ENCODE measurements around the gene PDE4D. TPM values are rescaled to one million over a fixed set of nuclear protein-coding genes. Genes with fewer than 3 reads are reported as not detected.
"Not testable (repeated sequence)": the region's sequence is repeated elsewhere in the genome, so short reads cannot be mapped to it uniquely, and the experiment has no call there.

PDE4D gene
- total RNA-seq, 1 donor from 2014 or later, result 14.2 TPM

GRCh38 chr5:58958701-58959100 lies 934.8 kb downstream of the PDE4D start:
- FAIRE-seq (no peak), DNase-seq (ENCODE audit: low read depth) (no peak)
- Mint-ChIP-seq H3K27ac (ENCODE audit: unreplicated experiment) (no peak overlapping the region), H3K4me3 (ENCODE audit: unreplicated experiment) (no peak overlapping the region), H3K27me3 (ENCODE audit: low read depth, unreplicated experiment) (peaks cover 12% of the 10 kb centered on the region), H3K9me3 (ENCODE audit: unreplicated experiment) (no peaks in the 10 kb centered on the region), H3K4me1 (ENCODE audit: low read depth, unreplicated experiment) (peaks cover 6% of the 10 kb centered on the region), H3K36me3 (ENCODE audit: low read depth, unreplicated experiment) (no peaks in the 10 kb centered on the region)
- Histone ChIP-seq H3K27ac (ENCODE audit: low read depth, low read length) (no peak overlapping the region), H3K4me2 (ENCODE audit: low read length) (no peak overlapping the region), H3K9me3 (ENCODE audit: insufficient read depth, low read depth, low read length) (no peaks in the 10 kb centered on the region), H2AFZ (ENCODE audit: low read depth, low read length) (no peak overlapping the region), H3K27me3 (ENCODE audit: insufficient read depth, low read length) (no peaks in the 10 kb centered on the region), H3K4me3 (ENCODE audit: insufficient read depth, low read depth, low read length) (no peak overlapping the region), H3K4me1 (ENCODE audit: insufficient read depth, low read length) (no peaks in the 10 kb centered on the region), H3K9ac (ENCODE audit: low read length) (no peak overlapping the region), H3K79me2 (ENCODE audit: insufficient read depth, low read length) (no peaks in the 10 kb centered on the region), H3K36me3 (ENCODE audit: insufficient read depth, low read length) (no peaks in the 10 kb centered on the region), H4K20me1 (ENCODE audit: insufficient read depth, low read length) (no peaks in the 10 kb centered on the region)
- no peak for TF ChIP-seq EZH2 (IDR thresholded peaks at IDR 0.05; ENCODE audit: insufficient read depth, low read length)
- no peak for TF ChIP-seq CTCF (IDR thresholded peaks at IDR 0.05; ENCODE audit: insufficient read depth, low read depth, low read length)

GRCh38 chr5:58953218-58953617 lies 940.3 kb downstream of the PDE4D start:
- not testable (repeated sequence) for H3K27me3 ChIP-seq (ENCODE audit: insufficient read depth, low read length); H3K27ac ChIP-seq (ENCODE audit: low read depth, low read length); FAIRE-seq; H3K79me2 ChIP-seq (ENCODE audit: insufficient read depth, low read length); DNase-seq (ENCODE audit: low read depth); H3K9me3 Mint-ChIP-seq (ENCODE audit: unreplicated experiment); H3K4me3 ChIP-seq (ENCODE audit: insufficient read depth, low read depth, low read length); H3K4me2 ChIP-seq (ENCODE audit: low read length); H3K9ac ChIP-seq (ENCODE audit: low read length); H4K20me1 ChIP-seq (ENCODE audit: insufficient read depth, low read length); H3K4me1 ChIP-seq (ENCODE audit: insufficient read depth, low read length); H2AFZ ChIP-seq (ENCODE audit: low read depth, low read length); H3K36me3 ChIP-seq (ENCODE audit: insufficient read depth, low read length); H3K36me3 Mint-ChIP-seq (ENCODE audit: low read depth, unreplicated experiment); H3K9me3 ChIP-seq (ENCODE audit: insufficient read depth, low read depth, low read length); H3K4me1 Mint-ChIP-seq (ENCODE audit: low read depth, unreplicated experiment); H3K4me3 Mint-ChIP-seq (ENCODE audit: unreplicated experiment); H3K27ac Mint-ChIP-seq (ENCODE audit: unreplicated experiment)
- peaks cover 12% of the 10 kb centered on the region for H3K27me3 Mint-ChIP-seq (ENCODE audit: low read depth, unreplicated experiment)

GRCh38 chr5:58950224-58950623 lies 943.3 kb downstream of the PDE4D start:
- H3K9me3 Mint-ChIP-seq (ENCODE audit: unreplicated experiment), result peaks cover 1% of the 10 kb centered on the region
- no peak overlapping the region for H2AFZ ChIP-seq (ENCODE audit: low read depth, low read length)
- no peaks in the 10 kb centered on the region for H3K36me3 ChIP-seq (ENCODE audit: insufficient read depth, low read length)
- no peaks in the 10 kb centered on the region for H3K27me3 ChIP-seq (ENCODE audit: insufficient read depth, low read length)
- no peak overlapping the region for H3K4me3 ChIP-seq (ENCODE audit: insufficient read depth, low read depth, low read length)
- H3K9ac ChIP-seq (ENCODE audit: low read length), result no peak overlapping the region
- H3K4me1 ChIP-seq (ENCODE audit: insufficient read depth, low read length), result no peaks in the 10 kb centered on the region
- H3K27ac ChIP-seq (ENCODE audit: low read depth, low read length), result no peak overlapping the region
- H3K27ac Mint-ChIP-seq (ENCODE audit: unreplicated experiment), result no peak overlapping the region
- H3K4me1 Mint-ChIP-seq (ENCODE audit: low read depth, unreplicated experiment), result peaks cover 3% of the 10 kb centered on the region
- peaks cover 7% of the 10 kb centered on the region for H3K27me3 Mint-ChIP-seq (ENCODE audit: low read depth, unreplicated experiment)
- no peak overlapping the region for H3K4me2 ChIP-seq (ENCODE audit: low read length)
- FAIRE-seq, result no peak
- no peak overlapping the region for H3K4me3 Mint-ChIP-seq (ENCODE audit: unreplicated experiment)
- no peaks in the 10 kb centered on the region for H3K36me3 Mint-ChIP-seq (ENCODE audit: low read depth, unreplicated experiment)
- no peaks in the 10 kb centered on the region for H3K9me3 ChIP-seq (ENCODE audit: insufficient read depth, low read depth, low read length)
- no peak for TF ChIP-seq EZH2 (IDR thresholded peaks at IDR 0.05; ENCODE audit: insufficient read depth, low read length)
- no peak for TF ChIP-seq CTCF (IDR thresholded peaks at IDR 0.05; ENCODE audit: insufficient read depth, low read depth, low read length)
- no peak for DNase-seq (ENCODE audit: low read depth)
- no peaks in the 10 kb centered on the region for H3K79me2 ChIP-seq (ENCODE audit: insufficient read depth, low read length)
- no peaks in the 10 kb centered on the region for H4K20me1 ChIP-seq (ENCODE audit: insufficient read depth, low read length)

Measured in astrocyte (in vitro differentiated cells and primary cell).